ENCODE measurements around the gene FBXL7.

The FBXL7 gene

DNA sequence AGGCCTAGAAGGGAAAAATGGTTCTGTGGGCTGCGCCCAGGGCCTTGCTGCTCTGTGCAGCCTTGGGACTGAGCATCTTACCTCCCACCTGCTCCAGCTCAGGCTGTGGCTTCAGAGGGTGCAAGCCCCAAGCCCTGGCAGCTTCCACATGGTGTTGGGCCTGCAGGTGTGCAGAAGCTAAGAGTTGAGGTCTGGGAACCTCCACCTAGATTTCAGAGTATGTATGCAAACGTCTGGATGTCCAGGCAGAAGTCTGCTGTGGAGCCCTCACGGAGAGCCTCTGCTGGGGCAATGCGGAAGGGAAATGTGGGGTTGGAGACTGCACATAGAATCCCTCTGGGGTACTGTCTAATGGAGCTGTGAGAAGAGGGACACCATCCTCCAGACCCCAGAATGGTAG lies 36.0 kb downstream of the FBXL7 start (continued):
- TF ChIP-seq, protein P1, sequence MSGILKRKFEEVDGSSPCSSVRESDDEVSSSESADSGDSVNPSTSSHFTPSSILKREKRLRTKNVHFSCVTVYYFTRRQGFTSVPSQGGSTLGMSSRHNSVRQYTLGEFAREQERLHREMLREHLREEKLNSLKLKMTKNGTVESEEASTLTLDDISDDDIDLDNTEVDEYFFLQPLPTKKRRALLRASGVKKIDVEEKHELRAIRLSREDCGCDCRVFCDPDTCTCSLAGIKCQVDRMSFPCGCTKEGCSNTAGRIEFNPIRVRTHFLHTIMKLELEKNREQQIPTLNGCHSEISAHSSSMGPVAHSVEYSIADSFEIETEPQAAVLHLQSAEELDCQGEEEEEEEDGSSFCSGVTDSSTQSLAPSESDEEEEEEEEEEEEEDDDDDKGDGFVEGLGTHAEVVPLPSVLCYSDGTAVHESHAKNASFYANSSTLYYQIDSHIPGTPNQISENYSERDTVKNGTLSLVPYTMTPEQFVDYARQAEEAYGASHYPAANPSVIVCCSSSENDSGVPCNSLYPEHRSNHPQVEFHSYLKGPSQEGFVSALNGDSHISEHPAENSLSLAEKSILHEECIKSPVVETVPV (CRISPR knock-in tag; IDR thresholded peaks at IDR 0.05) = no peak
- TF ChIP-seq PPARA (CRISPR knock-in tag; IDR thresholded peaks at IDR 0.05; ENCODE audit: borderline replicate concordance) (no peak), BACH2 (CRISPR knock-in tag; IDR thresholded peaks at IDR 0.05; ENCODE audit: borderline replicate concordance) (no peak), OSR1 (CRISPR knock-in tag; IDR thresholded peaks at IDR 0.05) (no peak), SNAI2 (CRISPR knock-in tag; IDR thresholded peaks at IDR 0.05) (no peak), ARNTL (CRISPR knock-in tag; IDR thresholded peaks at IDR 0.05; ENCODE audit: borderline replicate concordance, low read depth) (no peak)
- TF ChIP-seq, protein P2, sequence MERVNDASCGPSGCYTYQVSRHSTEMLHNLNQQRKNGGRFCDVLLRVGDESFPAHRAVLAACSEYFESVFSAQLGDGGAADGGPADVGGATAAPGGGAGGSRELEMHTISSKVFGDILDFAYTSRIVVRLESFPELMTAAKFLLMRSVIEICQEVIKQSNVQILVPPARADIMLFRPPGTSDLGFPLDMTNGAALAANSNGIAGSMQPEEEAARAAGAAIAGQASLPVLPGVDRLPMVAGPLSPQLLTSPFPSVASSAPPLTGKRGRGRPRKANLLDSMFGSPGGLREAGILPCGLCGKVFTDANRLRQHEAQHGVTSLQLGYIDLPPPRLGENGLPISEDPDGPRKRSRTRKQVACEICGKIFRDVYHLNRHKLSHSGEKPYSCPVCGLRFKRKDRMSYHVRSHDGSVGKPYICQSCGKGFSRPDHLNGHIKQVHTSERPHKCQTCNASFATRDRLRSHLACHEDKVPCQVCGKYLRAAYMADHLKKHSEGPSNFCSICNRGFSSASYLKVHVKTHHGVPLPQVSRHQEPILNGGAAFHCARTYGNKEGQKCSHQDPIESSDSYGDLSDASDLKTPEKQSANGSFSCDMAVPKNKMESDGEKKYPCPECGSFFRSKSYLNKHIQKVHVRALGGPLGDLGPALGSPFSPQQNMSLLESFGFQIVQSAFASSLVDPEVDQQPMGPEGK (CRISPR knock-in tag; IDR thresholded peaks at IDR 0.05; ENCODE audit: borderline replicate concordance) = no peak

DNA sequence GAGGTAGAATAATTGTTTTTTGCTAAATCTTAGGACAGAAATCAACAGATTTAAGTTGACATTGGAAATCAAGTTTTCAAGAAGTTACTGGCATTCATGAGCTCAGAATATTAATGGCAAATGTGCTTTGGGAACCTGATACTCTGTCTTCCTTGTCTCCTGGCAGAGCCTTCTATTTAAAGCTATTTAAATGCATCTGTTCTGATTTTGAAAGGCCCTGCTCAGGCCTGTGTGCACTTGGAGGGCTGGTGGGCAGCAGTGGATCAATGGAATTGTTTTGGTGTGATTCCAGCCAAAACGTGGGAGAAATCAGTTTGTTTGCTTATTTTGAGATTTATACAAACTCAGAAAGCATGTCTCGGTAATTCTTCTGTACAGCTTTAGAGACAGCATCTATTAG lies 38.5 kb downstream of the FBXL7 start:
- TF ChIP-seq, protein P3, sequence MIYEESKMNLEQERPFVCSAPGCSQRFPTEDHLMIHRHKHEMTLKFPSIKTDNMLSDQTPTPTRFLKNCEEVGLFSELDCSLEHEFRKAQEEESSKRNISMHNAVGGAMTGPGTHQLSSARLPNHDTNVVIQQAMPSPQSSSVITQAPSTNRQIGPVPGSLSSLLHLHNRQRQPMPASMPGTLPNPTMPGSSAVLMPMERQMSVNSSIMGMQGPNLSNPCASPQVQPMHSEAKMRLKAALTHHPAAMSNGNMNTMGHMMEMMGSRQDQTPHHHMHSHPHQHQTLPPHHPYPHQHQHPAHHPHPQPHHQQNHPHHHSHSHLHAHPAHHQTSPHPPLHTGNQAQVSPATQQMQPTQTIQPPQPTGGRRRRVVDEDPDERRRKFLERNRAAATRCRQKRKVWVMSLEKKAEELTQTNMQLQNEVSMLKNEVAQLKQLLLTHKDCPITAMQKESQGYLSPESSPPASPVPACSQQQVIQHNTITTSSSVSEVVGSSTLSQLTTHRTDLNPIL (CRISPR knock-in tag; IDR thresholded peaks at IDR 0.05; ENCODE audit: low read depth) = no peak
- TF ChIP-seq OSR1 (CRISPR knock-in tag; IDR thresholded peaks at IDR 0.05) = no peak
- no peak for TF ChIP-seq GLIS3 (CRISPR knock-in tag; IDR thresholded peaks at IDR 0.05)
- TF ChIP-seq ZC3H10 (CRISPR knock-in tag; IDR thresholded peaks at IDR 0.05) = no peak
- no peak for TF ChIP-seq ISL1 (CRISPR knock-in tag; IDR thresholded peaks at IDR 0.05)
- no peak for TF ChIP-seq ZNF70 (CRISPR knock-in tag; IDR thresholded peaks at IDR 0.05)
- TF ChIP-seq RARB (CRISPR knock-in tag; IDR thresholded peaks at IDR 0.05) = no peak
- no peak for TF ChIP-seq TOX (CRISPR knock-in tag; IDR thresholded peaks at IDR 0.05; ENCODE audit: borderline replicate concordance)
- TF ChIP-seq TCF4 (CRISPR knock-in tag; IDR thresholded peaks at IDR 0.05; ENCODE audit: borderline replicate concordance) = no peak
- ATAC-seq = peak; percentile 96

DNA sequence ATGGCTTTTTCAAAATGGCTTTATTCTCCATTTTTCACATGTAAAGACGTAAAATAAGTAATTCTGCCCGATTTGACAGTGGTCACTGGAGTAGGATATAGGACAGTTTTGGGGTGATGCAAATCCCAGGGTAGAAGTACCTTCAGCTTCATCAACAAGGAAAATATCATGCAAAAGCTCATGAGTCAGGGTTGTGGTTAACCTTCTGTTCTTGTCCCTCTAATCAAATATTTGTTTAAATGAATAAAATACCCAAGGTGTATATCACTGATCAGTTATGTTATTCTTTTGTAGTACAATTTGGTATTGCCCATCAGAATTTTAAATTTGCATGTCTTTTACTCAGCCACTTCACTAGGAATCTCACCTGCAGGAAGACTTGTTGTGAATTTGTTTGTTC lies 40.0 kb downstream of the FBXL7 start:
- ATAC-seq = no peak
- TF ChIP-seq SNAI2 (CRISPR knock-in tag; IDR thresholded peaks at IDR 0.05) (no peak), OSR1 (CRISPR knock-in tag; IDR thresholded peaks at IDR 0.05) (no peak), ZFP30 (CRISPR knock-in tag; IDR thresholded peaks at IDR 0.05) (no peak)

DNA sequence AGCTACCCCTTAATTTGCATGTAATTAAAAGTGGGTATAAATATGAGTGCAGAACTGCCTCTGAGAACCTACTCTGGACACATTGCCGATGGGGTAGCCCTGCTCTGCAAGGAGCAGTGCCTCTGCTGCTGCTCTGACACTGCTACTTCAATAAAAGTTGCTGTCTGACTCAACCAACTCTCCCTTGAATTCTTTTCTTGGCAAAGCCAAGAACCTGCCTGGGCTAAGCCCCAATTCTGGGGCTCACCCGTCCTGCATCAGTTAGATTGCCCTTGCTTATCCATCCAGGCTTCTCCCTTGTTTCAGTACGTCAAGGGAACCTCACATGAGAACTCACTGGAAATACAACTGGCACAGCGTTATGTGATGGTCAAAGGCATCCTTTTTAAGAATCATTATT lies 44.1 kb downstream of the FBXL7 start:
- TF ChIP-seq, protein P4, sequence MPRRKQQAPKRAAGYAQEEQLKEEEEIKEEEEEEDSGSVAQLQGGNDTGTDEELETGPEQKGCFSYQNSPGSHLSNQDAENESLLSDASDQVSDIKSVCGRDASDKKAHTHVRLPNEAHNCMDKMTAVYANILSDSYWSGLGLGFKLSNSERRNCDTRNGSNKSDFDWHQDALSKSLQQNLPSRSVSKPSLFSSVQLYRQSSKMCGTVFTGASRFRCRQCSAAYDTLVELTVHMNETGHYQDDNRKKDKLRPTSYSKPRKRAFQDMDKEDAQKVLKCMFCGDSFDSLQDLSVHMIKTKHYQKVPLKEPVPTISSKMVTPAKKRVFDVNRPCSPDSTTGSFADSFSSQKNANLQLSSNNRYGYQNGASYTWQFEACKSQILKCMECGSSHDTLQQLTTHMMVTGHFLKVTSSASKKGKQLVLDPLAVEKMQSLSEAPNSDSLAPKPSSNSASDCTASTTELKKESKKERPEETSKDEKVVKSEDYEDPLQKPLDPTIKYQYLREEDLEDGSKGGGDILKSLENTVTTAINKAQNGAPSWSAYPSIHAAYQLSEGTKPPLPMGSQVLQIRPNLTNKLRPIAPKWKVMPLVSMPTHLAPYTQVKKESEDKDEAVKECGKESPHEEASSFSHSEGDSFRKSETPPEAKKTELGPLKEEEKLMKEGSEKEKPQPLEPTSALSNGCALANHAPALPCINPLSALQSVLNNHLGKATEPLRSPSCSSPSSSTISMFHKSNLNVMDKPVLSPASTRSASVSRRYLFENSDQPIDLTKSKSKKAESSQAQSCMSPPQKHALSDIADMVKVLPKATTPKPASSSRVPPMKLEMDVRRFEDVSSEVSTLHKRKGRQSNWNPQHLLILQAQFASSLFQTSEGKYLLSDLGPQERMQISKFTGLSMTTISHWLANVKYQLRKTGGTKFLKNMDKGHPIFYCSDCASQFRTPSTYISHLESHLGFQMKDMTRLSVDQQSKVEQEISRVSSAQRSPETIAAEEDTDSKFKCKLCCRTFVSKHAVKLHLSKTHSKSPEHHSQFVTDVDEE (CRISPR knock-in tag; IDR thresholded peaks at IDR 0.05) = no peak
- no peak for TF ChIP-seq OSR1 (CRISPR knock-in tag; IDR thresholded peaks at IDR 0.05)
- TF ChIP-seq, protein P2 (CRISPR knock-in tag; IDR thresholded peaks at IDR 0.05; ENCODE audit: borderline replicate concordance) = no peak
- no peak for TF ChIP-seq ZNF70 (CRISPR knock-in tag; IDR thresholded peaks at IDR 0.05)
- no peak for TF ChIP-seq ESRRG (CRISPR knock-in tag; IDR thresholded peaks at IDR 0.05)
- no peak for TF ChIP-seq GLIS3 (CRISPR knock-in tag; IDR thresholded peaks at IDR 0.05)
- no peak for TF ChIP-seq PPARA (CRISPR knock-in tag; IDR thresholded peaks at IDR 0.05; ENCODE audit: borderline replicate concordance)
- TF ChIP-seq TCF4 (CRISPR knock-in tag; IDR thresholded peaks at IDR 0.05; ENCODE audit: borderline replicate concordance) = no peak
- TF ChIP-seq ZNF8 (CRISPR knock-in tag; IDR thresholded peaks at IDR 0.05) = no peak
- ATAC-seq = no peak
